Choroid plexus epithelial cell (primary cell): Measurements from ENCODE around the gene DAPK1.

ENCODE experiments used
- DNase-seq: peaks from one replicate; pipeline ENCODE4 v3.0.0-alpha.2; 2010; ENCODE audit warnings: low read depth
- H3K4me3 ChIP-seq: 2 replicates; pipeline ENCODE4 v1.5.1; 2011; ENCODE audit warnings: low read depth, mild to moderate bottlenecking, control low read depth, low read length, moderate library complexity
- TF ChIP-seq, protein P1 (sequence below): conservative IDR thresholded peaks from 2 replicates; pipeline ENCODE4 v1.5.1; 2011; ENCODE audit warnings: low read depth, mild to moderate bottlenecking, control low read depth, inconsistent platforms, low read length, moderate library complexity

Gene DAPK1

DNA sequence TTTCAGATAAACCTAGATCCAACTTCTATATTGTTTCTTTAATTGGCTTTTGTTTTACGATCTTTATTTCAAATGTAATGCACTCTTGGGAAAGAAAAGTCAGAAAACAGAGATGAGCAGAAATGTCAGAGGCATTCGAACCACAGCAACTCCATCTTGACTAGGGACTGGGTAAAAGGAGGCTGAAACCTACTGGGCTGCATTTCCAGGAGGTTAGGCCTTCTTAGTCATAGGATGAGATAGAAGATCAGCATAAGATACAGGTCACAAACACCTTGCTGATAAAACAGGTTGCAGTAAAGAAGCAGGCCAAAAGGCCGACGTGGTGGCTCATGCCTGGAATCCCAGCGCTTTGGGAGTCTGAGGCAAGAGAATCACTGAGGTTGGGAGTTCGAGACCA is 30.5 kb upstream of the DAPK1 start:
- no peak overlapping the region for H3K4me3 ChIP-seq
- TF ChIP-seq, protein P1, sequence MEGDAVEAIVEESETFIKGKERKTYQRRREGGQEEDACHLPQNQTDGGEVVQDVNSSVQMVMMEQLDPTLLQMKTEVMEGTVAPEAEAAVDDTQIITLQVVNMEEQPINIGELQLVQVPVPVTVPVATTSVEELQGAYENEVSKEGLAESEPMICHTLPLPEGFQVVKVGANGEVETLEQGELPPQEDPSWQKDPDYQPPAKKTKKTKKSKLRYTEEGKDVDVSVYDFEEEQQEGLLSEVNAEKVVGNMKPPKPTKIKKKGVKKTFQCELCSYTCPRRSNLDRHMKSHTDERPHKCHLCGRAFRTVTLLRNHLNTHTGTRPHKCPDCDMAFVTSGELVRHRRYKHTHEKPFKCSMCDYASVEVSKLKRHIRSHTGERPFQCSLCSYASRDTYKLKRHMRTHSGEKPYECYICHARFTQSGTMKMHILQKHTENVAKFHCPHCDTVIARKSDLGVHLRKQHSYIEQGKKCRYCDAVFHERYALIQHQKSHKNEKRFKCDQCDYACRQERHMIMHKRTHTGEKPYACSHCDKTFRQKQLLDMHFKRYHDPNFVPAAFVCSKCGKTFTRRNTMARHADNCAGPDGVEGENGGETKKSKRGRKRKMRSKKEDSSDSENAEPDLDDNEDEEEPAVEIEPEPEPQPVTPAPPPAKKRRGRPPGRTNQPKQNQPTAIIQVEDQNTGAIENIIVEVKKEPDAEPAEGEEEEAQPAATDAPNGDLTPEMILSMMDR = no peak
- DNase-seq = no peak

DNA sequence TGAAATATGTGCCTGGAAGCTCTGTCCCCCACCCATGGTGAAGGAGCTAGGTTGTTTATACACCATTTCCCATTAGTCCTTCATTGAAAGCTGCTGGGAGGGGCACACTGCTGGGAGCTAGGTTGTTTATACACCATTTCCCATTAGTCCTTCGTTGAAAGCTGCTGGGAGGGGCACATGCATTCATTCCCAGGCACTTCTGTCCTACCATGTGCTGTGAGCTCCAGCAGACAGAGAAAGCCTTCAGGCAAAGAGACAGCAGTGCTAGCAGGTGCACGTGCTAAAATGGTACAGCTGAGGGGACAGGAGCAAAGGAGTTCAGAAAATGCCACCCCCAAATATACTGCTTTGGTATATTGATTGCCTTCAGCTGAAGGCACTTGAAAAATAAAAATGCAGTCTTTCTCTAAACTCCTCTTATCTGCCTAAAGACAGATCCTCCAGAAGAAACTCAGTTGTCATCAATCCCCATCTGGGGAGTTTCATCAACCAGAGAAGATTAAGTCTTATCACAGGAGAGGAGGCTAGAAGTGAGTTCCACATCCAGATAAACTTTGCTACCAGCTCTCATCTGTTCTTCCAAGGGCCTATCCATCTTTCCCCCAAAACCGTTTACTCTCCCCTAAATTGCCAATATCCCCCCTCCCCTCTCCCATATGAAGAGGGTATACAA is 27.7 kb upstream of the DAPK1 start:
- no peak for DNase-seq
- TF ChIP-seq, protein P1 = no peak
- H3K4me3 ChIP-seq = no peak overlapping the region

DNA sequence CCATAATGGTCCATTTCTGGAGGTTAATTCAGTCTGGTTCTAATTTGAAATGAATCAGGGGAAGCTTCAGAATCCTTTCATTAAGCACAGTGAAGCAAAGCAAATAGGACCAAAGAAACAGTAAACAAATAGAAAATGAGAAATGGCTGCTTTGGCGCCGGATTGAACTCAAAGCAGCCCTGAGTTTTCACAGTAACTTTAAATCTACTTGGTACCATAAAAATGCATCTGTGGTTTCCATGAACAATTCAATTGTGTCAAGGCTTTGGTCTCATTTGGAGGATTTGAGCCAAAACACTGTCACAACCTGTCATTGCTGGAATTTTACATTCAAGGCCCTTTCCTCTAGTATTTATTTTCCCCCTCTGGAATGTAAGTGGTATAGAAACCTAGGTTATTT is 25.9 kb upstream of the DAPK1 start:
- no peak for DNase-seq
- TF ChIP-seq, protein P1 = no peak
- no peak overlapping the region for H3K4me3 ChIP-seq

GRCh38 chr9:87475463-87475862 is 22.2 kb upstream of the DAPK1 start:
- DNase-seq = no peak
- no peak overlapping the region for H3K4me3 ChIP-seq
- TF ChIP-seq, protein P1 = no peak

- DNase-seq = no peak
- no peak overlapping the region for H3K4me3 ChIP-seq
- TF ChIP-seq, protein P1 = no peak
Observed at GRCh38 chr9:87478226-87478992, 19.3 kb upstream of the DAPK1 start.

GRCh38 chr9:87479801-87480201 is 17.9 kb upstream of the DAPK1 start:
- TF ChIP-seq, protein P1 = no peak
- peak; percentile 44 for DNase-seq
- no peak overlapping the region for H3K4me3 ChIP-seq
